T follicular helper cell (primary cell): Measurements from ENCODE around the gene GANC.

Experiments
- DNase-seq: peaks from one replicate; pipeline ENCODE4 v3.0.0-alpha.2; 2020; ENCODE audit warnings: low read depth

The GANC gene

DNA sequence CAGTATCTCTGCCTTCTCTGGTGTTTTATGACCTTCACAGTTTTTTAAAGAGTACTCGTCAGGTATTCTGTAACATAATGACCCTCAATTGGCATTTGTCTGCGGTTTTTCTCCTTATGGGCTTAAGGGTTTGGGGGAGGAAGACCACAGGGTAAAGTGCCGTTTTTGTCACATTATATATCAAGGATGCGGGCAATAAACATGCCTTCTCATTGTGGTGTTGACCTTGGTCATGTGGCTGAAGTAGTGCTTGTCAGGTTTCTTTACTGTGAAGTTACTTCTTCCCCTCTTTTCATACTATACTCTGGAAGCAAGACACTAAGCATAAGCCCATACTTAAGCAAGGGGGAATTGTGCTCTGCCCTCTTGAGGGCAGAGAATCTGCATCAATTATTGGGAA lies 102.9 kb downstream of the GANC start:
- DNase-seq = no peak

DNA sequence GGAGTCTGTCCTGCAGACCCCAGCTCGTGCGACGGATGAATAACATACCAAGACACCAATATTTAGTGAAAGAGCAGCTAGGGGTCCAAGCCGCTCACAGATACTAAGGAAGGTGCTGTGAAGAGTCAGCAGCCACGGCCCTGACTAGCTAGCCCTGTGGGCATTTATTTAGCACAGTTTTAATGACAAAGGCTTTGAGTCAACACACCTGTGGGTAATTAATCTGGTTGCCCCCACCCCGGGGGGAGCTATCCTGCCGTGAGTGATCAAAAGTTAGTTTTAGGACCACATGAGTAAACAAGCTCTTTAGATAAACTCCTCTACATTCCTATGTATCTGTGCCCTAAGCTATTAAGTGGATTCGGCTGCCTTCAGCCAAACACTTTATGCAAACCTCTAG lies 105.0 kb downstream of the GANC start:
- no peak for DNase-seq

DNA sequence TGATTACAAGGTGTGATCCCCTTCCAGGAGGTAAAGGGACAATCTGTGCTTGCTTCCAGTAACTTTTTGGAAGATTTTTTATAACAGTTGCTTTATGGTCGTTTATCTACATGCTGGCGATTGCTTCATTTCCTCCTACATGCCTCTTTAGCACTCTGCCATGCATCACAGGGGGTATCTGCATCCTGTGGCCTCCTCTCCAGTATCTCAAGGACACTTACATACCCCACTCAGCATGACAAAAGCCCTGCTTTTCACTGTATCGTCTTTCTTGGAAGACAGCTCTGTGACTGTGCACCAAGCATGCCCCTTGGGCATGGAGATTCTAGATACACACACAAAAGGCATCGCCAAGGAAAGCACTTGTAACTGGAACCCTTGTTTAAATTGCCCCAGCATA lies 111.6 kb downstream of the GANC start:
- DNase-seq = no peak

DNA sequence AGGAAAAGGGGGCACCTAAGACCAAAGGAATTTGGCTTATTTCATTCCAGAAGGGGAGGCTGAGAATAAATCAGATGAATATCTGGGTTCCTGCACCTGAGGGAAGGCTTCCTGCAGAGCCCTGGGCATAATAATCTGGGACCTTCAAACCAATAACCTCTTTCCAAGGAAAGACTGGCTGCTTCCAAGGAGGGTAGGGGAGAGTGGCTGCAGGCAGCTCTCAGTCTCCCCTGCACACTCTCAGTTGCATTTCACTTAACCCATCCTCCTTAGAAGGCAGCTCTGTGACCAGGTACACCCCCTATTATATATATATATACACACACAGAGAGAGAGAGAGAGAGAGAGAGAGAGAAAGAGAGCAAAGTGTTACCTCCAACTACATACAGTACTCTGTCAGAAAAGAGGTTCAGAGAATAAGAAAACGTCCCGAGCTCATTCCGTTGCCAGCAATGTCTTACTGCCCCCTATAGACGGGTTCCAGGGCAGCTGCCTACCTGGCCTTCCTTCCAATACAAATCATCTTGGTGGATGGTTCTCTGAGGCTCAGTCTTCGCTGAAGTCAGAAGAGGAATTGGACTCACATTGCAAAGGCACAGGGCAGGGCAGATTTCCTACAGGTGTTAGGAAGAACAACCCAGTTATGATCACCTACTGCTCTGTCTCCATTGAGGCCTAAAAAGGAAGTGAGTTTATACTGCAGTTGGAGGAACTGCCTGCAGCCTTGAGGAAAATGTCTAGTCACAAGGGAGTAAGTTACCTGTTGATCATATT lies 112.4 kb downstream of the GANC start:
- DNase-seq = no peak

GRCh38 chr15:42385980-42386700 lies 113.1 kb downstream of the GANC start:
- no peak for DNase-seq

GRCh38 chr15:42387603-42388002 lies 114.6 kb downstream of the GANC start:
- DNase-seq = no peak

DNA sequence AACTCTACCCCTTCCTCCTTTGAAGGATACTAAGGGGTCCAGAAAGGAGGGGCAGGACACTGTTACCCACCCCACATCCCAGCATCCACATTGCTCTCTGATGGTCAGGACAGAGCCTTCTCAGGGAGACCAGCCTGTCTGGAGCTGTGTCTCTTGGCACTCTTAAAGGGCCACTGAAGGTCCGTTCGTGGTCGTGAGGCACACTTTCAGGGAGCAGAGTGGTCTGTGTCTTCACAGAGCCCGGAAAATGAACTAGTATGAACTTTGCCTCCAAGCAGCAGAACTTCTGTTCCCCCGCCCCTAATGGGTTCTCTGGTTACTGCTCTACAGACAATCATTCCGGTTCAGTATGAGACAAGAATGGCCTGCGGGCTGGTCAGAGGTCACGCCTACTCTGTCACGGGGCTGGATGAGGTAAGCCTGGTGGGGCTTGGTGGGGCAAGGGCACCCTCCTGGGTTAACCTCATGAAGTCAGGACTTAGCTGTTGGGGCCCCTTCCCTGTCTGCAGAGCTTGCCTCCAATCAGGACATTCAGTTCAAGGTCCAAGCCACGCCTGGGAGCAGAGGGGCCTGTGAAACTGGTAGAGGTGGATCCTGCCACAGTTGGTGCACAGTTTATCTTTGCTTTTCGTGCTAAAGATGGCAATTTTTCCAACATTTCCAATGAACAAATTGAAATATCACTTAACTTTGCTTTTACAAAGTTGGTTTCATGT lies 119.5 kb downstream of the GANC start:
- DNase-seq = no peak

DNA sequence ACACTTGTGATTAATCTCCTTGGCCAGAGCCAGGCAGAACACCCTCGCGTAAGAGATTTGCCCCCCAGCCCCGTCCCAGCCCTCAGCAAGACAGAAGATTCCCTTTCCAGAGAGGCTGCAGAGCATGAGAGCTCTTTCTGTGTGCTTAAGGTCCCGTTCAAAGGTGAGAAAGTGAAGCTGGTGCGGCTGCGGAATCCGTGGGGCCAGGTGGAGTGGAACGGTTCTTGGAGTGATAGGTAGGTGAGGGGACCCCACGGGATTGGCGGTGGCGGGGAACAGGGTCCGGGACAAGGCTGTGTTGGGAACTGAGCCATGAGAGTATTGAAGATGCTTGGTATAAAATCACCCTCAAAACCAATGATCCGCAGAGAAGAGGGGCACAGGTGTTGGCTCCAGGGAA lies 121.1 kb downstream of the GANC start:
- DNase-seq = no peak

DNA sequence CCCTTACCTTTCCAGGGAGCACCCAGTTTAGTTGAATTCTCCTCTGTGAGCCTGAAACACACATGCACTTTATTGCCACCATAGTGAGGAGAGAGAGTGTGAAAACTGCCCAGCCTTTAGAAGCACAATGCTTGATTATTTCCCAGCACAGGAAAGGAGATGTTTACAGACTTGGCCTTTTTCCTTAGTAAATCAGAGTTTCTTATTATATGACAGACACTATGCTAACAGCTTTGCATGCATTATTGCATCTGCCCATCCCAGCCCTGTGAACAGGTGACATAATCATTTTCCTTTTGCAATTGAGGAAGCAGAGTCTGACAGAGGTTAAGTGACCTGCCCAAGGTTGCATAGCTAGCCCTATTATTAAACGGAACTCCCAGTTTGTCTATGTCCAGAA lies 122.8 kb downstream of the GANC start:
- no peak for DNase-seq

DNA sequence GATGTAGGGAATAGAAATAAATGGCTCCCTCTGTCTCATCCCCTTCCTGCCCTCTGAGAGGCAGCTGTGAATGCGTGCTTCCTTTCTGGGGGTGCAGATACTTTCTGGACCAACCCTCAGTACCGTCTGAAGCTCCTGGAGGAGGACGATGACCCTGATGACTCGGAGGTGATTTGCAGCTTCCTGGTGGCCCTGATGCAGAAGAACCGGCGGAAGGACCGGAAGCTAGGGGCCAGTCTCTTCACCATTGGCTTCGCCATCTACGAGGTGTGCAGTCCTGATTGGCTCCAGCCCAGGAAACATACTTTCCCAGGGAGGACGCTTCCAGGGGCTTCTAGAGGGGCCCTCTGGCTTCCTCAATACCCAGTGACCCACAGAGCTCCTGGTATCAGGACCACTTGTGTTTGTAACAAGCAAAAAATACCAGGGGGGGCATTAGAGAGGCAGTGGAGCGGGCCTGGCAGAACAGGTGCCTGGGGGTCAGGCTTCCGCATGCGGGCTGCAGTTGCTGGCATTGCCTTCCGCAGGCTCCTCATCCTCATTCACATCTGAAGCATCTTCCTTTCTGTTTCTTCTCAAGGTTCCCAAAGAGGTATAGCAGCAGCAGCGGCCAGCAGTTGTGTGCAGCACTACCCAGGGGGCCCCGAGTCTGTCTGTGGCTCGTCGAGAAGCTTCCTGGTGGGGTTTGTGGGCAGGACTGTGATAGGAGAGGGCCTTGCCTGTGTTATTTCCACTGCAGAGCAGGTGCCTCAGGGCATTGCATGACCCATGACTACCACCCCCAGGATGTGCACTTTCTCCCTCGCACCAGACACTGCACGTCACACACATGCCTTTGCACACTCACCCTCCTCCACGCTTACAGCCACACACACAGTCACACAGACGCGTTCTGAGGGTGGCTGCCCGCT lies 128.8 kb downstream of the GANC start:
- no peak for DNase-seq

GRCh38 chr15:42402455-42403205 lies 129.6 kb downstream of the GANC start:
- DNase-seq = no peak

DNA sequence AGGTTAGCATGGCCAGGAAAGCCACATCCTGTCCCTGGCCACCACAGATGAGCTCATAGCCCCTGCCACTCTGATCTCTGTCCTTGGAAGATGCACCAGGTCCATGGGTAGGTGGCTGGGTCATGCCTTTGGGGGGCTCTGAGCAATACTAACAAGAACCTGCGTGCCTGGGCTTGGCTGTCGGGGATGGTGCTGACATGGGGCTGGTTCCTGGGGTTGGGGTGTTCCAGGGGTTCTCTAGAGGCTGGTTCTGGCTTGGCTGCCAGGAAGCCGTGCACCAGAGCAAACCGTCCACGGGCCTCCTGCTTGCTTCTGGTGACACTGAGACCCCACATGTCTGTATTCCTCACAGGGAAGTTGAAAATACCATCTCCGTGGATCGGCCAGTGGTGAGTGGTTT lies 130.4 kb downstream of the GANC start:
- no peak for DNase-seq

GRCh38 chr15:42404461-42405235 lies 131.6 kb downstream of the GANC start:
- DNase-seq = no peak

GRCh38 chr15:42405863-42406482 lies 133.0 kb downstream of the GANC start:
- no peak for DNase-seq
